Activated CD4-positive, alpha-beta T cell treated with anti-CD3 and anti-CD28 coated beads for 24 hours (primary cell): ENCODE results near the gene CNTNAP5.

Source experiments
- DNase-seq, 2 donors: peaks; one replicate each; pipeline ENCODE4 v3.0.0-alpha.2; 2020; ENCODE audit warnings: low read depth in 2 of 2

Gene CNTNAP5

GRCh38 chr2:124450481-124450880 is 425.4 kb downstream of the CNTNAP5 start:
- no peak for DNase-seq

GRCh38 chr2:124476291-124476690 is 451.2 kb downstream of the CNTNAP5 start:
- DNase-seq, result no peak

- no peak for DNase-seq
These were observed 453.7 kb downstream of the CNTNAP5 start for GRCh38 chr2:124478761-124479160.

GRCh38 chr2:124480958-124481357 is 455.9 kb downstream of the CNTNAP5 start:
- DNase-seq, result no peak

GRCh38 chr2:124482044-124482443 is 457.0 kb downstream of the CNTNAP5 start:
- no peak for DNase-seq

GRCh38 chr2:124482551-124482950 is 457.5 kb downstream of the CNTNAP5 start:
- no peak for DNase-seq

- DNase-seq, result no peak
These were observed 460.6 kb downstream of the CNTNAP5 start for GRCh38 chr2:124485659-124486058.

- no peak for DNase-seq
These were observed 464.6 kb downstream of the CNTNAP5 start for GRCh38 chr2:124489686-124490085.

- DNase-seq, result no peak
These were observed 476.6 kb downstream of the CNTNAP5 start for GRCh38 chr2:124501575-124502152.

GRCh38 chr2:124514236-124514635 is 489.1 kb downstream of the CNTNAP5 start:
- no peak for DNase-seq

GRCh38 chr2:124520953-124521352 is 495.9 kb downstream of the CNTNAP5 start:
- DNase-seq, result no peak

- DNase-seq, result no peak
These were observed 498.0 kb downstream of the CNTNAP5 start for GRCh38 chr2:124523096-124523495.

- DNase-seq, result no peak
These were observed 499.2 kb downstream of the CNTNAP5 start for GRCh38 chr2:124524155-124524915.

GRCh38 chr2:124526221-124526620 is 501.1 kb downstream of the CNTNAP5 start:
- no peak for DNase-seq

GRCh38 chr2:124530203-124530602 is 505.1 kb downstream of the CNTNAP5 start:
- DNase-seq, result no peak

- DNase-seq, result no peak
These were observed 508.3 kb downstream of the CNTNAP5 start for GRCh38 chr2:124533226-124533954.

- no peak for DNase-seq
These were observed 508.9 kb downstream of the CNTNAP5 start for GRCh38 chr2:124534028-124534427.

GRCh38 chr2:124535816-124536215 is 510.7 kb downstream of the CNTNAP5 start:
- no peak for DNase-seq

GRCh38 chr2:124536591-124536990 is 511.5 kb downstream of the CNTNAP5 start:
- DNase-seq, result no peak

- DNase-seq, result no peak
These were observed 513.5 kb downstream of the CNTNAP5 start for GRCh38 chr2:124538549-124538948.

- no peak for DNase-seq
These were observed 515.7 kb downstream of the CNTNAP5 start for GRCh38 chr2:124540805-124541204.

- DNase-seq, result no peak
These were observed 518.0 kb downstream of the CNTNAP5 start for GRCh38 chr2:124542932-124543640.
